MCF 10A (cell line): ENCODE results near the gene DIP2C. TPM values are rescaled to one million over a fixed set of nuclear protein-coding genes. Genes with fewer than 3 reads are reported as not detected.
"Not testable (repeated sequence)": the region's sequence is repeated elsewhere in the genome, so short reads cannot be mapped to it uniquely, and the experiment has no call there.

Experiments used
- BruUV-seq: library from RNA; stranded (reverse); fragments of 400-500 nt; replicated peaks from 2 replicates; lab custom pipeline; 2021; lab: Mats Ljungman, UMichigan
- CTCF ChIA-PET: fragments of 300-600 bp; sonication (Branson Sonifier 250); formaldehyde crosslinking; extraction: SDS; loops from one replicate; lab custom pipeline; 2021; ENCODE audit warnings: antibody characterized with exemption, inconsistent platforms; lab: Yijun Ruan, JAX
- POLR2A ChIA-PET: fragments of 300-600, 350-650 bp; sonication (Branson Sonifier 250); formaldehyde crosslinking; extraction: SDS; loops from one replicate; lab custom pipeline; 2020; ENCODE audit warnings: antibody characterized with exemption, inconsistent platforms; lab: Yijun Ruan, JAX
- DNase-seq: peaks from one replicate; pipeline ENCODE4 v3.0.0-alpha.2; 2018; ENCODE audit not compliant: unreplicated experiment
- H3K27ac Mint-ChIP-seq: one replicate; pipeline ENCODE4 v1.8.0; 2022; ENCODE audit warnings: mild to moderate bottlenecking, low read depth, mixed read lengths; ENCODE audit not compliant: unreplicated experiment
- H3K27me3 Mint-ChIP-seq: one replicate; pipeline ENCODE4 v1.8.0; 2022; ENCODE audit warnings: mixed read lengths; ENCODE audit not compliant: insufficient read depth, unreplicated experiment
- H3K36me3 Mint-ChIP-seq: one replicate; pipeline ENCODE4 v1.8.0; 2022; ENCODE audit warnings: mild to moderate bottlenecking, moderate library complexity, mixed read lengths; ENCODE audit not compliant: insufficient read depth, unreplicated experiment
- H3K4me1 Mint-ChIP-seq: one replicate; pipeline ENCODE4 v1.8.0; 2022; ENCODE audit warnings: mixed read lengths; ENCODE audit not compliant: insufficient read depth, unreplicated experiment
- H3K4me3 Mint-ChIP-seq: one replicate; pipeline ENCODE4 v1.8.0; 2022; ENCODE audit warnings: mild to moderate bottlenecking, moderate library complexity, mixed read lengths; ENCODE audit not compliant: unreplicated experiment
- H3K9me3 Mint-ChIP-seq: one replicate; pipeline ENCODE4 v1.8.0; 2022; ENCODE audit warnings: mixed read lengths; ENCODE audit not compliant: unreplicated experiment
- intact Hi-C: fragments of 100-400 bp; cut with micrococcal nuclease; formaldehyde crosslinking; loops from 2 replicates; pipeline ENCODE4 v1.14.1; 2022
- total RNA-seq: library from RNA; stranded (reverse); gene quantifications from 2 replicates; pipeline ENCODE4 v1.2.3, GENCODE V29; 2022
- TF ChIP-seq, protein P1 (sequence below): fragments of 200-600 bp; IDR thresholded peaks from one replicate; pipeline ENCODE4 v1.8.0; 2022; ENCODE audit warnings: antibody characterized with exemption, mild to moderate bottlenecking; ENCODE audit not compliant: unreplicated experiment

Gene DIP2C
- total RNA-seq, 1 experiment from 2014 or later = 0.37 TPM

GRCh38 chr10:481628-482027 lies 207.8 kb downstream of the DIP2C start:
- POLR2A ChIA-PET = no interaction called here
- TF ChIP-seq, protein P1, sequence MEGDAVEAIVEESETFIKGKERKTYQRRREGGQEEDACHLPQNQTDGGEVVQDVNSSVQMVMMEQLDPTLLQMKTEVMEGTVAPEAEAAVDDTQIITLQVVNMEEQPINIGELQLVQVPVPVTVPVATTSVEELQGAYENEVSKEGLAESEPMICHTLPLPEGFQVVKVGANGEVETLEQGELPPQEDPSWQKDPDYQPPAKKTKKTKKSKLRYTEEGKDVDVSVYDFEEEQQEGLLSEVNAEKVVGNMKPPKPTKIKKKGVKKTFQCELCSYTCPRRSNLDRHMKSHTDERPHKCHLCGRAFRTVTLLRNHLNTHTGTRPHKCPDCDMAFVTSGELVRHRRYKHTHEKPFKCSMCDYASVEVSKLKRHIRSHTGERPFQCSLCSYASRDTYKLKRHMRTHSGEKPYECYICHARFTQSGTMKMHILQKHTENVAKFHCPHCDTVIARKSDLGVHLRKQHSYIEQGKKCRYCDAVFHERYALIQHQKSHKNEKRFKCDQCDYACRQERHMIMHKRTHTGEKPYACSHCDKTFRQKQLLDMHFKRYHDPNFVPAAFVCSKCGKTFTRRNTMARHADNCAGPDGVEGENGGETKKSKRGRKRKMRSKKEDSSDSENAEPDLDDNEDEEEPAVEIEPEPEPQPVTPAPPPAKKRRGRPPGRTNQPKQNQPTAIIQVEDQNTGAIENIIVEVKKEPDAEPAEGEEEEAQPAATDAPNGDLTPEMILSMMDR = no peak
- no TSS peak for BruUV-seq
- Mint-ChIP-seq H3K27ac (no peak overlapping the region), H3K36me3 (no peaks in the 10 kb centered on the region), H3K4me3 (no peak overlapping the region), H3K9me3 (peaks cover 14% of the 10 kb centered on the region), H3K27me3 (peaks cover 9% of the 10 kb centered on the region), H3K4me1 (no peaks in the 10 kb centered on the region)
- CTCF ChIA-PET = no interaction called here
- intact Hi-C loops = no loop called here
- DNase-seq = no peak

GRCh38 chr10:480928-481552 lies 208.4 kb downstream of the DIP2C start:
- CTCF ChIA-PET = interaction anchor here (0.6 kb wide), 1 partner anchor 184 kb away, joined by 3 read pairs; no protein-coding TSS in a partner anchor

DNA sequence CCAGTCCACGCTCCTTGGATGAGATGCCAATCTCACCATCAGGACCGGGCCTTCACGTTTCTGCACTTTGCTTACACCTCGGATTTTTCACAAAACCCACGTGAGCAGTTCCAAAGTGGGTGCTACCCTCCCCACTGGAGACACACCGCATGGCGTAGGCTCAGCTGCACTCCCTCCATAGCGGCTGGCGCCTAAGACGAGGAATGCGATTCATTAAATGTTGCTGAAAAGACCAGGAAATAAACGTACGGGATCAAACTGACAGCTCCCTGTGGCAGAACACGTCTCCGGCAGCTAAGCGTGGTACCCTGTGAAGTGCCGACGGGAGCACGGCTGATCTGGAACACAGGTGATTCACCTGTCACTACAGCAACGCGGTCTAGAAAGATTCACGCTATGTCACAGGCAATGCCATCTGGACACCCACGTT lies 209.0 kb downstream of the DIP2C start:
- DNase-seq = no peak
- peaks cover 14% of the 10 kb centered on the region for H3K9me3 Mint-ChIP-seq
- no peak overlapping the region for H3K4me3 Mint-ChIP-seq
- no peaks in the 10 kb centered on the region for H3K4me1 Mint-ChIP-seq
- H3K27me3 Mint-ChIP-seq = peaks cover 20% of the 10 kb centered on the region
- no TSS peak for BruUV-seq
- no peaks in the 10 kb centered on the region for H3K36me3 Mint-ChIP-seq
- ChIA-PET POLR2A (no interaction called here), CTCF (interaction anchor here (0.6 kb wide), 1 partner anchor 184 kb away, joined by 3 read pairs; no protein-coding TSS in a partner anchor)
- H3K27ac Mint-ChIP-seq = no peak overlapping the region
- intact Hi-C loops = no loop called here
- TF ChIP-seq, protein P1 = no peak

More at GRCh38 chr10:480928-481552, 208.4 kb downstream of the DIP2C start:
- no peak for DNase-seq
- intact Hi-C loops = no loop called here
- BruUV-seq = no TSS peak
- Mint-ChIP-seq H3K27ac (no peak overlapping the region), H3K4me1 (no peaks in the 10 kb centered on the region), H3K4me3 (no peak overlapping the region), H3K9me3 (peaks cover 14% of the 10 kb centered on the region), H3K36me3 (no peaks in the 10 kb centered on the region), H3K27me3 (peaks cover 15% of the 10 kb centered on the region)
- POLR2A ChIA-PET = no interaction called here
- TF ChIP-seq, protein P1 = no peak

- intact Hi-C loops, H3K36me3 Mint-ChIP-seq, H3K27ac Mint-ChIP-seq, H3K4me1 Mint-ChIP-seq, DNase-seq, H3K4me3 Mint-ChIP-seq, POLR2A ChIA-PET, BruUV-seq: not testable (repeated sequence)
- H3K9me3 Mint-ChIP-seq = peaks cover 14% of the 10 kb centered on the region
- peaks cover 26% of the 10 kb centered on the region for H3K27me3 Mint-ChIP-seq
- CTCF ChIA-PET = interaction anchor here (0.7 kb wide), 1 partner anchor 381 kb away, joined by 5 read pairs; no protein-coding TSS in a partner anchor
These were observed 209.6 kb downstream of the DIP2C start for GRCh38 chr10:479706-480497.
